ENCODE data around the gene HSD17B11. TPM values are rescaled to one million over a fixed set of nuclear protein-coding genes. Genes with fewer than 3 reads are reported as not detected.
"Not testable (repeated sequence)": the region's sequence is repeated elsewhere in the genome, so short reads cannot be mapped to it uniquely, and the experiment has no call there.

HSD17B11 gene
- total and polyA plus RNA-seq, 2 experiments from 2014 or later, result 76.0 to 171 TPM

DNA sequence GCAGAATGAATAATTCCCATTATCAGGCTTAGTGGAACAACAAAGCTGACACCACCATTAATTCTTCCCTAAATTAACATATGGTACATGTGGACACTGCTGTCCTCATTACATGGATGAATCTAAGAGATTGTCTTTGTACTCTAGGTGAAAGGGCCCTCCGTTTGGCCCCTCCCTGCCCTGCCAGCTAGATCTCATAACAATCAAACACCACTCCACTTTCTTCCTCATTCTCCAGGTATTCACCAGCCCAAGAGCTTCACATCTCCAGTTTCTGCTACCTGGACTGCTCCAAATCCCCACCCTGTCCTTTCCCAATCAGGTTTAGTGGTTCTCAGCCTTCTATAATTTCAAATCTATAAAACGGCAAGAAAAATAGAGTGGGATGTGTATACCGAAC is 3.8 kb downstream of the HSD17B11 start:
- Histone ChIP-seq H3K4me1 (ENCODE audit: insufficient read depth) (no peaks in the 10 kb centered on the region), H3K9me3 (ENCODE audit: low read depth) (no peaks in the 10 kb centered on the region), H3K4me2 (peak overlapping the region; percentile 73), H3K36me3 (replicated peaks; ENCODE audit: insufficient read depth, low read depth) (no peaks in the 10 kb centered on the region), H3K27me3 (no peaks in the 10 kb centered on the region), H3K79me2 (peaks cover 76% of the 10 kb centered on the region), H2AFZ (no peak overlapping the region), H3K4me3 (no peak overlapping the region), H3K27ac (no peak overlapping the region), H4K20me1 (ENCODE audit: insufficient read depth, poor library complexity, severe bottlenecking) (no peaks in the 10 kb centered on the region), H3K9me2 (replicated peaks; ENCODE audit: insufficient read depth) (no peaks in the 10 kb centered on the region)
- TF ChIP-seq EZH2 (IDR thresholded peaks at IDR 0.05; ENCODE audit: borderline replicate concordance), result no peak
- no peak for DNase-seq (ENCODE audit: low spot score)
- 92% methylated on average over 3 of the region's 3 CpGs for WGBS (ENCODE audit: low lambda C conversion rate, missing lambda C conversion rate)

DNA sequence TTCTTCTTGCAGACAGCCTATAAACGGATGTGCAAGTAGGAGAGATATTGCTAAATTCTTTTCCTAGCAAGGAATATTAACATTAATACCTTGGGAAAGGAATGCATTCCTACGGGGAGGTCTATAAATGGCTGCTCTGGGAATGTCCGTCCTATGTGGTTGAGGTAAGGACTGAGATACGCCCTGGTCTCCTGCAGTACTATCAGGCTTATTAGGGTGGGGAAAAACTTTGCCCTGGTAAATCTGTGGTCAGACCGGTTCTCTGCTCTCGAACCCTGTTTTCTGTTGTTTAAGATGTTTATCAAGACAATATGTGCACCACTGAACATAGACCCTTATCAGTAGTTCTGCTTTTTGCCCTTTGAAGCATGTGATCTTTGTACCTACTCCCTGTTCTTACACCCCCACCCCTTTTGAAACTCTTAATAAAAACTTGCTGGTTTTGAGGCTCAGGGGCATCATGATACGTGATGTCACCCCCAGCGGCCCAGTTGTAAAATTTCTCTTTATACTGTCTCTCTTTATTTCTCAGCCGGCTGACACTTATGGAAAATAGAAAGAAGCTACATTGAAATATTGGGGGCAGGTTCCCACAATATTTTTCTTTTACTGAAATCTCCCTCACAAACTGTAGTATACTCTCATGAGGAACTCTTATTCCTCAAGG is 6.4 kb downstream of the HSD17B11 start:
- H3K9me3 ChIP-seq (ENCODE audit: low read depth); H3K9me2 ChIP-seq (replicated peaks; ENCODE audit: insufficient read depth); DNase-seq (ENCODE audit: low spot score); H3K4me1 ChIP-seq (ENCODE audit: insufficient read depth); H4K20me1 ChIP-seq (ENCODE audit: insufficient read depth, poor library complexity, severe bottlenecking); H3K4me3 ChIP-seq; H2AFZ ChIP-seq; H3K27me3 ChIP-seq; H3K36me3 ChIP-seq (replicated peaks; ENCODE audit: insufficient read depth, low read depth): not testable (repeated sequence)
- Histone ChIP-seq H3K79me2 (peaks cover 79% of the 10 kb centered on the region), H3K27ac (peak overlapping the region; percentile 30), H3K4me2 (peak overlapping the region; percentile 5)
- WGBS (ENCODE audit: low lambda C conversion rate, missing lambda C conversion rate), result 82% methylated on average over 9 of the region's 9 CpGs

DNA sequence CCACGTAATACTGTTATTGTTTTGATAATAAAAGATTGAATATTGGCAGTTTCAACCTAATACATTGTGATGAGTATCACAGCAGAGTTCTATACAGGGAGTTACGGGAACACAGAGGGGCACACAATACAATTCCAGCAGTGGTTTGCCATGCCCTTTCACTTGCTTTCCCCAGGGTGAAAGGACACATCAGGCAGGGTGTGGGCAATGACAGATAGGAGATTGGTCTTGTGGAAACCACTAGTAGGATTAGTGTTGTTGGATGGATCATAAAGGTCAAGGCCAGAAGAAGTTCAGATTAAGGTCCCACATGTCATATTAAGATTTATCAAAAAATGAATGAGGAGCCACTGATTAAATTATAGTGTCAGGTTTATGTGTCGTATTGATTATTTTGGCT is 8.1 kb downstream of the HSD17B11 start:
- H3K36me3 ChIP-seq (replicated peaks; ENCODE audit: insufficient read depth, low read depth), result no peaks in the 10 kb centered on the region
- no peak overlapping the region for H3K4me2 ChIP-seq
- DNase-seq (ENCODE audit: low spot score), result no peak
- no peaks in the 10 kb centered on the region for H3K9me2 ChIP-seq (replicated peaks; ENCODE audit: insufficient read depth)
- H3K27me3 ChIP-seq, result no peaks in the 10 kb centered on the region
- H3K27ac ChIP-seq, result no peak overlapping the region
- no peaks in the 10 kb centered on the region for H4K20me1 ChIP-seq (ENCODE audit: insufficient read depth, poor library complexity, severe bottlenecking)
- no peak overlapping the region for H2AFZ ChIP-seq
- H3K4me1 ChIP-seq (ENCODE audit: insufficient read depth), result no peaks in the 10 kb centered on the region
- H3K9me3 ChIP-seq (ENCODE audit: low read depth), result no peaks in the 10 kb centered on the region
- H3K79me2 ChIP-seq, result peaks cover 74% of the 10 kb centered on the region
- WGBS (ENCODE audit: low lambda C conversion rate, missing lambda C conversion rate), result 94% methylated on average over 3 of the region's 3 CpGs
- TF ChIP-seq EZH2 (IDR thresholded peaks at IDR 0.05; ENCODE audit: borderline replicate concordance) (no peak), EZH2phosphoT487 (IDR thresholded peaks at IDR 0.05; ENCODE audit: low read depth, severe bottlenecking, unreplicated experiment) (no peak)
- TF ChIP-seq, protein P1, sequence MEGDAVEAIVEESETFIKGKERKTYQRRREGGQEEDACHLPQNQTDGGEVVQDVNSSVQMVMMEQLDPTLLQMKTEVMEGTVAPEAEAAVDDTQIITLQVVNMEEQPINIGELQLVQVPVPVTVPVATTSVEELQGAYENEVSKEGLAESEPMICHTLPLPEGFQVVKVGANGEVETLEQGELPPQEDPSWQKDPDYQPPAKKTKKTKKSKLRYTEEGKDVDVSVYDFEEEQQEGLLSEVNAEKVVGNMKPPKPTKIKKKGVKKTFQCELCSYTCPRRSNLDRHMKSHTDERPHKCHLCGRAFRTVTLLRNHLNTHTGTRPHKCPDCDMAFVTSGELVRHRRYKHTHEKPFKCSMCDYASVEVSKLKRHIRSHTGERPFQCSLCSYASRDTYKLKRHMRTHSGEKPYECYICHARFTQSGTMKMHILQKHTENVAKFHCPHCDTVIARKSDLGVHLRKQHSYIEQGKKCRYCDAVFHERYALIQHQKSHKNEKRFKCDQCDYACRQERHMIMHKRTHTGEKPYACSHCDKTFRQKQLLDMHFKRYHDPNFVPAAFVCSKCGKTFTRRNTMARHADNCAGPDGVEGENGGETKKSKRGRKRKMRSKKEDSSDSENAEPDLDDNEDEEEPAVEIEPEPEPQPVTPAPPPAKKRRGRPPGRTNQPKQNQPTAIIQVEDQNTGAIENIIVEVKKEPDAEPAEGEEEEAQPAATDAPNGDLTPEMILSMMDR (IDR thresholded peaks at IDR 0.05; ENCODE audit: poor library complexity), result no peak
- no peak overlapping the region for H3K4me3 ChIP-seq

DNA sequence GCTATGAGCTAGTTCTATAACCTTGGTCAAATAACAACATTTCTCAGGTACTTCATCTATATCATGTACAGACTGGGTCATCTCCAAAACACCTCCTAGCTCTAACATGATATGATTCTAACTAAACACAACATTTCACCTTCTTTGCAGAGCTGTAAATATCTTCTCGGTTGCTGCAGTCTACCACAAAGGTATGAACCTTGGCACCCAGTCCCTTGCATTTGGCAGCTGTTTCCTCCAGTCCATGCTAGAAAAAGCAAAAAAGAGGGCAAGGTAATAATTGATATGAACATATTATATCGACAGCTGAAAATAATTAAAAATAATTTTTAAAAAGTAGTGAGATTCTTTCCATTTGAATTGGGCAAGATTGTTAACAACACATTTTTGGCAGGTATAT is 8.9 kb downstream of the HSD17B11 start:
- no peaks in the 10 kb centered on the region for H3K9me2 ChIP-seq (replicated peaks; ENCODE audit: insufficient read depth)
- no peak overlapping the region for H3K27ac ChIP-seq
- no peak overlapping the region for H2AFZ ChIP-seq
- H3K27me3 ChIP-seq, result no peaks in the 10 kb centered on the region
- 93% methylated on average over 2 of the region's 2 CpGs for WGBS (ENCODE audit: low lambda C conversion rate, missing lambda C conversion rate)
- H3K79me2 ChIP-seq, result peaks cover 66% of the 10 kb centered on the region
- TF ChIP-seq EZH2phosphoT487 (IDR thresholded peaks at IDR 0.05; ENCODE audit: low read depth, severe bottlenecking, unreplicated experiment) (no peak), EZH2 (IDR thresholded peaks at IDR 0.05; ENCODE audit: borderline replicate concordance) (no peak)
- TF ChIP-seq, protein P1 (IDR thresholded peaks at IDR 0.05; ENCODE audit: poor library complexity), result no peak
- no peak overlapping the region for H3K4me2 ChIP-seq
- no peaks in the 10 kb centered on the region for H3K36me3 ChIP-seq (replicated peaks; ENCODE audit: insufficient read depth, low read depth)
- no peak for DNase-seq (ENCODE audit: low spot score)
- no peak overlapping the region for H3K4me3 ChIP-seq
- no peaks in the 10 kb centered on the region for H3K9me3 ChIP-seq (ENCODE audit: low read depth)
- H3K4me1 ChIP-seq (ENCODE audit: insufficient read depth), result no peaks in the 10 kb centered on the region
- no peaks in the 10 kb centered on the region for H4K20me1 ChIP-seq (ENCODE audit: insufficient read depth, poor library complexity, severe bottlenecking)

Data from hepatocyte (in vitro differentiated cells).